Stimulated activated naive CD4-positive, alpha-beta T cell treated with Interleukin-2 at 50 U/mL for 16 hours (primary cell): ENCODE measurements around the gene SF3A1.

ENCODE experiments used
- DNase-seq: peaks from one replicate; lab custom pipeline; 2025; lab: John Stamatoyannopoulos, UW

The SF3A1 gene

GRCh38 chr22:30323246-30323645 lies 33.4 kb downstream of the SF3A1 start:
- DNase-seq: no peak

GRCh38 chr22:30321461-30321860 lies 35.2 kb downstream of the SF3A1 start:
- no peak for DNase-seq

GRCh38 chr22:30320021-30320556 lies 36.6 kb downstream of the SF3A1 start:
- DNase-seq: no peak

GRCh38 chr22:30318799-30319419 lies 37.8 kb downstream of the SF3A1 start:
- DNase-seq: no peak

GRCh38 chr22:30317778-30318177 lies 38.9 kb downstream of the SF3A1 start:
- no peak for DNase-seq

- no peak for DNase-seq
Observed at GRCh38 chr22:30315962-30316576, 40.6 kb downstream of the SF3A1 start.

GRCh38 chr22:30314915-30315314 lies 41.8 kb downstream of the SF3A1 start:
- peak; percentile 38 for DNase-seq

- no peak for DNase-seq
Observed at GRCh38 chr22:30313527-30314363, 42.9 kb downstream of the SF3A1 start.

GRCh38 chr22:30312053-30312452 lies 44.6 kb downstream of the SF3A1 start:
- DNase-seq: no peak

- no peak for DNase-seq
Observed at GRCh38 chr22:30310881-30311771, 45.6 kb downstream of the SF3A1 start.

- DNase-seq: no peak
Observed at GRCh38 chr22:30309951-30310741, 46.5 kb downstream of the SF3A1 start.

GRCh38 chr22:30308518-30309230 lies 48.0 kb downstream of the SF3A1 start:
- no peak for DNase-seq

- no peak for DNase-seq
Observed at GRCh38 chr22:30308093-30308492, 48.6 kb downstream of the SF3A1 start.

- DNase-seq: no peak
Observed at GRCh38 chr22:30307041-30307574, 49.6 kb downstream of the SF3A1 start.

- no peak for DNase-seq
Observed at GRCh38 chr22:30306627-30307011, 50.1 kb downstream of the SF3A1 start.

GRCh38 chr22:30305906-30306626 lies 50.6 kb downstream of the SF3A1 start:
- no peak for DNase-seq

- DNase-seq: peak; percentile 36
Observed at GRCh38 chr22:30305519-30305905, 51.2 kb downstream of the SF3A1 start.

GRCh38 chr22:30304495-30305244 lies 52.0 kb downstream of the SF3A1 start:
- DNase-seq: no peak

- no peak for DNase-seq
Observed at GRCh38 chr22:30302810-30303138, 53.9 kb downstream of the SF3A1 start.
